ENCODE data around the gene FGFBP2.

GRCh38 chr4:15917297-15917696, 45.7 kb downstream of the FGFBP2 start:
- TF ChIP-seq EZH2 (IDR thresholded peaks at IDR 0.05) (no peak), POLR2AphosphoS5 (IDR thresholded peaks at IDR 0.05; ENCODE audit: borderline replicate concordance, low read depth, low read length) (no peak), FOXP2 (optimal IDR thresholded peaks at IDR 0.05; ENCODE audit: control extremely low read depth, extremely low read length, insufficient read depth) (no peak)

All from SK-N-MC (cell line).